NB4 (cell line): Measurements from ENCODE around the gene PBX3.

Experiments used
- DNase-seq: peaks from one replicate; pipeline ENCODE4 v3.0.0; 2010; ENCODE audit warnings: low read depth
- H3K4me3 ChIP-seq: one replicate; pipeline ENCODE4 v1.5.1; 2011; ENCODE audit warnings: mild to moderate bottlenecking, low read depth, low read length, moderate library complexity
- CTCF ChIP-seq: IDR thresholded peaks from one replicate; pipeline ENCODE4 v1.5.1; 2012; ENCODE audit warnings: low read depth, low read length
- MAX ChIP-seq: IDR thresholded peaks from 2 replicates; pipeline ENCODE4 v1.6.1; 2011; ENCODE audit warnings: low read depth, low read length
- MYC ChIP-seq: IDR thresholded peaks from 2 replicates; pipeline ENCODE4 v1.6.1; 2011; ENCODE audit warnings: low read depth, low read length
- POLR2A ChIP-seq: IDR thresholded peaks from 2 replicates; pipeline ENCODE4 v1.6.1; 2011; ENCODE audit warnings: mild to moderate bottlenecking; ENCODE audit not compliant: insufficient read length; ENCODE audit errors: extremely low read depth

Gene PBX3

GRCh38 chr9:125706651-125707471 lies 40.3 kb upstream of the PBX3 start, which contains the start of gene MAPKAP1:
Gene MAPKAP1, minus strand, starts transcription at chr9:125707208. Its CDS starts 34,634 bp downstream, at chr9:125672574.
- TF ChIP-seq MYC (no peak; the same call in 1 of the 2 replicates), POLR2A (peak; percentile 86), CTCF (no peak), MAX (no peak)
- peak within 1 kb of the TSS; percentile 92 for H3K4me3 ChIP-seq
- peak; percentile 95 for DNase-seq

GRCh38 chr9:125707472-125707804 lies 39.7 kb upstream of the PBX3 start:
- TF ChIP-seq CTCF (no peak), POLR2A (no peak), MAX (no peak), MYC (no peak)
- no peak for DNase-seq
- H3K4me3 ChIP-seq: peak overlapping the region; percentile 53

GRCh38 chr9:125726456-125727132 lies 20.6 kb upstream of the PBX3 start:
- DNase-seq: no peak
- TF ChIP-seq POLR2A (no peak), MAX (no peak)
- H3K4me3 ChIP-seq: no peak overlapping the region

- TF ChIP-seq MYC: no peak
- TF ChIP-seq POLR2A: no peak
- TF ChIP-seq CTCF: no peak
- no peak for TF ChIP-seq MAX
- H3K4me3 ChIP-seq: no peak overlapping the region
- DNase-seq: no peak
Observed at GRCh38 chr9:125730168-125730567, 17.0 kb upstream of the PBX3 start.

GRCh38 chr9:125732562-125732961 lies 14.6 kb upstream of the PBX3 start:
- no peak overlapping the region for H3K4me3 ChIP-seq
- no peak for TF ChIP-seq MAX
- TF ChIP-seq POLR2A: no peak
- no peak for DNase-seq

GRCh38 chr9:125739436-125739835 lies 7.7 kb upstream of the PBX3 start:
- no peak overlapping the region for H3K4me3 ChIP-seq
- no peak for DNase-seq
- TF ChIP-seq MYC (no peak), MAX (no peak), POLR2A (no peak)

- no peak overlapping the region for H3K4me3 ChIP-seq
- TF ChIP-seq MAX: no peak
- TF ChIP-seq CTCF: no peak
- no peak for TF ChIP-seq MYC
- TF ChIP-seq POLR2A: no peak
- DNase-seq: no peak
Observed at GRCh38 chr9:125742657-125743056, 4.5 kb upstream of the PBX3 start.
